ENCODE data around the gene DIPK1C.

DIPK1C gene

DNA sequence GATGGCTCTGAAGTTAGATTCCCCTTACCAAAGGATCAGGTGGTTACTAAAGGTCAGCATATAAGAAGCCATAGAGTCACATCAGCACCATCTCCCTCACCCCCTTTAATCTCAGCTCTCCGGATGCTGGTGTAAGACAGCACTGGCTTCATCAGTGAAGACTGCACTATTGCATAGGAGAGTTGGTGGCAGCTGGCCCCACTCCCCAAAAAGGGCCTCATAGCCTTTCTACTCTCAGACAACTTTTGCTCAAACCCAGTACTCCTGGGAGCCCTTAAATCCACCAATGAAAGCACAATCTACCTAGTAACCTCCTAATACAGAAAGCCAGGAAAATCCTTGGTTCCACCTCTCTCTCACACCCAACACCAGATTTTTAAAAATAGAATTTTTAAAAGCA is 6.9 kb upstream of the DIPK1C start:
- no peak overlapping the region for H3K4me3 ChIP-seq (ENCODE audit: low read depth in 1 of 2, low read length in 1 of 2)
- TF ChIP-seq, protein P1, sequence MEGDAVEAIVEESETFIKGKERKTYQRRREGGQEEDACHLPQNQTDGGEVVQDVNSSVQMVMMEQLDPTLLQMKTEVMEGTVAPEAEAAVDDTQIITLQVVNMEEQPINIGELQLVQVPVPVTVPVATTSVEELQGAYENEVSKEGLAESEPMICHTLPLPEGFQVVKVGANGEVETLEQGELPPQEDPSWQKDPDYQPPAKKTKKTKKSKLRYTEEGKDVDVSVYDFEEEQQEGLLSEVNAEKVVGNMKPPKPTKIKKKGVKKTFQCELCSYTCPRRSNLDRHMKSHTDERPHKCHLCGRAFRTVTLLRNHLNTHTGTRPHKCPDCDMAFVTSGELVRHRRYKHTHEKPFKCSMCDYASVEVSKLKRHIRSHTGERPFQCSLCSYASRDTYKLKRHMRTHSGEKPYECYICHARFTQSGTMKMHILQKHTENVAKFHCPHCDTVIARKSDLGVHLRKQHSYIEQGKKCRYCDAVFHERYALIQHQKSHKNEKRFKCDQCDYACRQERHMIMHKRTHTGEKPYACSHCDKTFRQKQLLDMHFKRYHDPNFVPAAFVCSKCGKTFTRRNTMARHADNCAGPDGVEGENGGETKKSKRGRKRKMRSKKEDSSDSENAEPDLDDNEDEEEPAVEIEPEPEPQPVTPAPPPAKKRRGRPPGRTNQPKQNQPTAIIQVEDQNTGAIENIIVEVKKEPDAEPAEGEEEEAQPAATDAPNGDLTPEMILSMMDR (IDR thresholded peaks at IDR 0.05): no peak
- no peaks in the 10 kb centered on the region for H3K36me3 ChIP-seq
- no peaks in the 10 kb centered on the region for H3K4me1 ChIP-seq (ENCODE audit: control insufficient read depth in 1 of 2, insufficient read depth in 1 of 2, low read depth in 1 of 2, low read length in 1 of 2)
- no peak overlapping the region for H3K27ac ChIP-seq
- H3K9me3 ChIP-seq: no peaks in the 10 kb centered on the region
- H3K27me3 ChIP-seq: peaks cover 42% of the 10 kb centered on the region

DNA sequence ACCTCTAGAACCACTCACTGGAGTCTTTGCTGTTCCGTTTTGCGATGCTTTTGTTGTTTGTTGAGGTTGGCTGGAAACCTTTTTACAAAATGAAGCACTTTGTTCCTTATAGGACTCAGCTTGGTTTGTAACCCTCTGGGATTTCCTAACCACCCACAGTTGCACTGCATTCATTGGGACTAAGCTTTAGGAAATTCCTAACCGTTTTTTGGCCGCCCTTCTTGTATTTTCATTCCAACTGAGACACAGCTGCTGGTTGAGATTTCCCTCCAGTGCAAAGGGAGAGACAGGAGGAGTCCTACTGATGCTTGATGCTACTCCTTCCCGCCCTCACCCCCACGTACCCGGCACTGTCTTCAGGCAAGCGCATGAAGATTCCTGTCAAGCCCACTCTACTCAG is 6.1 kb upstream of the DIPK1C start:
- Histone ChIP-seq H3K4me1 (ENCODE audit: control insufficient read depth in 1 of 2, insufficient read depth in 1 of 2, low read depth in 1 of 2, low read length in 1 of 2) (no peaks in the 10 kb centered on the region), H3K36me3 (no peaks in the 10 kb centered on the region), H3K9me3 (no peaks in the 10 kb centered on the region), H3K27ac (no peak overlapping the region), H3K27me3 (peaks cover 45% of the 10 kb centered on the region), H3K4me3 (ENCODE audit: low read depth in 1 of 2, low read length in 1 of 2) (no peak overlapping the region)
- TF ChIP-seq, protein P1 (IDR thresholded peaks at IDR 0.05): no peak

DNA sequence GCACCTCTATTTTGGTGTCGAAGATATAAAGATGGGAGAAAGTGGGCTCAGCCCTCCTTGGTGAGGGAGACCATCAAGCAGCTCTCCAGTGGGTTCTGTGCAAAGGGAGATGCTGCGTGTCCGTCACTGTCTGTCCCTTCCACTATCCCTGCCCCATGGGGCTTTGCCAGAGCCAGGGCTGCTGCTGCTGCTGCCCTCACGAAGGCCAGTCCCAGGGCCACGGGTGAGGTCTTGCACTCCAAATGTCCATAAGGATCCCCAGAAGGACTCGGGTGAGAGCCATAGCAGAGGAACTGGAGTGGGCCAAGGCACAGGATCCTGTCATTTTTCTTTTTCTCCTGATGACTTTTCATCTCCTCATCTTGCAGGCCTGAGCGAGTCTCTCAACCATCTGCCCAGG is 3.7 kb upstream of the DIPK1C start:
- Histone ChIP-seq H3K9me3 (no peaks in the 10 kb centered on the region), H3K36me3 (no peaks in the 10 kb centered on the region), H3K27ac (no peak overlapping the region), H3K27me3 (peaks cover 69% of the 10 kb centered on the region), H3K4me1 (ENCODE audit: control insufficient read depth in 1 of 2, insufficient read depth in 1 of 2, low read depth in 1 of 2, low read length in 1 of 2) (no peaks in the 10 kb centered on the region), H3K4me3 (ENCODE audit: low read depth in 1 of 2, low read length in 1 of 2) (no peak overlapping the region)
- TF ChIP-seq, protein P1 (IDR thresholded peaks at IDR 0.05): no peak

DNA sequence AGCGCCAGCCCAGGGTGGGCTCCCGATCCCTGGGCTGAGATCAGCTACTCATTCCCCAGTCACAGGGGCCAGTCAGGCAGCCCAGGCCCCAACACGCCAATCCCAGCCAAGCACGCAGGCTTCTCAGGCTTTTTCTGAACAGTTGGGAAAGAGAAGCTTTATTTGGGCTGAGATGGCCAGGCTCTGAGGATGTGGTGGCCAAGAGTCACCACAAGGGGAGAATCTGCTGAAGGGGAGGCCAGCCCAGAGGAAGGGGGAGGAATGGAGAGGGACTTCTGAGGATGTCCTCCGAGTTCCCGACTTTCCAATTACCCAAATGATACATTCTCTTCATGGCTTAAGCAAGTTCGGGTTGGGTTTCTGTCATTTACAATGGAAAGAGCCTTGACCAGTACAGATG is 2.8 kb upstream of the DIPK1C start:
- Histone ChIP-seq H3K4me1 (ENCODE audit: control insufficient read depth in 1 of 2, insufficient read depth in 1 of 2, low read depth in 1 of 2, low read length in 1 of 2) (no peaks in the 10 kb centered on the region), H3K4me3 (ENCODE audit: low read depth in 1 of 2, low read length in 1 of 2) (no peak overlapping the region), H3K36me3 (no peaks in the 10 kb centered on the region), H3K9me3 (no peaks in the 10 kb centered on the region), H3K27me3 (peaks cover 76% of the 10 kb centered on the region), H3K27ac (no peak overlapping the region)
- TF ChIP-seq, protein P1 (IDR thresholded peaks at IDR 0.05): no peak

DNA sequence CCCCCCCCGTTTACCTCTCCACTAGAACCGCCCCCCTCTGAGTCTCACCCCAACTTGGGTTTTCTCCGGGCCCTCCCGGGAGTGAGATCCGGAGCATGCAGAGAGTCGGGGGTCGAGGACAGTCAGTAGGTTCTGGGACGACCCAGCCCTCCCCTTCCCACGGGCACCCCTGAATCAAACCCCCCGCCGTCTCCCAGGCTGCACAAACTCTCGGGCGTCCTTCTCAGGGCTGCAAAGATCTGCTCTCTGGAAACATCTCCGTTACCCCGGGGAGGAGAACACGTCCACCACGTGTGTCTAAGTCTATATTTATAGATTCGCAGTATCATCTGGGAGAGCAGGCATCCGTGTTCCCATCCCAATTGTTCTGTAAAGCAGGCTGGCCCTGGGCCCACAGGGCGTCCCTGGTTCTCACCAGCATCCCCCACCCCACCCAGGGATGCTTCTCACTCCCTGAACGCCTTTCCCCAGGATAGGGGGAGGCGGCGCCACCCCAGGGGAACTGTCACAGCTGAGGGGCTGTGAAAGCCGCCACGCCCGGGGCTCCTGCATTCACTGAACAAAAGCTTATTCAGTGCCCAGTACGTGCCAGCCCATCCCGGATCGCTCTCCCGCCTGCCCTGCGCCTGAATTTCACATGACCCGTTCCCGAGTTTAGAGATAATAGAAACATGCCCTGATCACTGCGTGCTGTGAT is 765 bp upstream of the DIPK1C start:
- H3K27ac ChIP-seq: no peak overlapping the region
- H3K9me3 ChIP-seq: no peaks in the 10 kb centered on the region
- TF ChIP-seq, protein P1 (IDR thresholded peaks at IDR 0.05): no peak
- H3K4me1 ChIP-seq (ENCODE audit: control insufficient read depth in 1 of 2, insufficient read depth in 1 of 2, low read depth in 1 of 2, low read length in 1 of 2): no peaks in the 10 kb centered on the region
- H3K36me3 ChIP-seq: no peaks in the 10 kb centered on the region
- H3K27me3 ChIP-seq: peaks cover 78% of the 10 kb centered on the region
- no peak overlapping the region for H3K4me3 ChIP-seq (ENCODE audit: low read depth in 1 of 2, low read length in 1 of 2)

All from neutrophil (primary cell).